K562 (cell line): Measurements from ENCODE around the gene SETSIP. TPM values are rescaled to one million over a fixed set of nuclear protein-coding genes. Genes with fewer than 3 reads are reported as not detected.
"Not testable (repeated sequence)": the region's sequence is repeated elsewhere in the genome, so short reads cannot be mapped to it uniquely, and the experiment has no call there.

ENCODE experiments used
- ATAC-seq: fragments of 200-7000 bp; cut with Tn5 transposase; 3 replicates; pipeline ENCODE4 v1.9.1; 2020; ENCODE audit warnings: moderate library complexity
- BruUV-seq: library from RNA; stranded (reverse); fragments of 400-500 nt; replicated peaks from 2 replicates; lab custom pipeline; 2021; lab: Mats Ljungman, UMichigan
- CTCF ChIA-PET: fragments of 300-600 bp; formaldehyde crosslinking; extraction: SDS; loops from one replicate; lab custom pipeline; 2021; ENCODE audit warnings: low intra/inter-chr PET ratio; lab: Yijun Ruan, JAX
- POLR2A ChIA-PET: fragments of 300-600, 350-650 bp; sonication (Branson Sonifier 250); formaldehyde crosslinking; extraction: SDS; loops from one replicate; lab custom pipeline; 2021; ENCODE audit warnings: antibody characterized with exemption, inconsistent platforms; lab: Yijun Ruan, JAX
- DNase-seq, 4 experiments: peaks; one replicate each; pipeline versions ENCODE4 v3.0.0 to v3.0.0-alpha.2; 2011 to 2018; ENCODE audit warnings: low spot score in 3 of 4, mixed read lengths in 3 of 4; ENCODE audit errors: extremely low read depth in 1 of 4
- FAIRE-seq: peaks from 2 replicates; lab custom pipeline; 2011; peaks lifted over from hg19 to GRCh38; lab: Jason Lieb, UNC
- H2AFZ ChIP-seq: 2 replicates; pipeline ENCODE4 v1.6.0; 2011; ENCODE audit warnings: low read depth, low read length, control low read depth, inconsistent platforms
- H3K27ac ChIP-seq: fragments of 200-600 bp; 3 replicates; pipeline ENCODE4 v1.8.0; 2011; ENCODE audit warnings: low read depth, mild to moderate bottlenecking, control low read depth, inconsistent platforms, low read length, moderate library complexity, mixed read lengths; ENCODE audit errors: extremely low read depth
- H3K27me3 ChIP-seq, 2 experiments: fragments of 300-600 bp in 1 of 2; 2 replicates in 1 of 2; 3 replicates in 1 of 2; pipeline versions ENCODE4 v1.6.0 to v1.8.0; 2011; ENCODE audit warnings: inconsistent platforms in 2 of 2, low read length in 2 of 2, mild to moderate bottlenecking in 1 of 2, mixed read lengths in 1 of 2, moderate library complexity in 1 of 2; ENCODE audit not compliant: control insufficient read depth in 2 of 2, insufficient read depth in 2 of 2
- H3K36me3 ChIP-seq: fragments of 300-600 bp; 3 replicates; pipeline ENCODE4 v1.8.0; 2011; ENCODE audit warnings: mild to moderate bottlenecking, low read length, inconsistent platforms; ENCODE audit not compliant: control insufficient read depth, insufficient read depth
- H3K4me1 ChIP-seq, 2 experiments: fragments of 200-600 bp in 1 of 2; replicated peaks in 1 of 2; 2 replicates in 1 of 2; 3 replicates in 1 of 2; pipeline versions ENCODE4 v1.5.1 to v1.8.0; 2011; ENCODE audit warnings: inconsistent platforms in 2 of 2, low read length in 2 of 2, mild to moderate bottlenecking in 1 of 2, mixed read lengths in 1 of 2, moderate library complexity in 1 of 2; ENCODE audit not compliant: control insufficient read depth in 2 of 2, insufficient read depth in 2 of 2
- H3K4me2 ChIP-seq: 2 replicates; pipeline ENCODE4 v1.6.1; 2011; ENCODE audit warnings: low read length, control low read depth, inconsistent platforms, mixed read lengths; ENCODE audit not compliant: insufficient read depth
- H3K4me3 ChIP-seq: fragments of 200-600 bp; sonication (generic), shearing (Covaris generic); 2 replicates; pipeline ENCODE4 v1.5.1; 2016; ENCODE audit warnings: control low read depth, inconsistent platforms
- H3K79me2 ChIP-seq: fragments of 200-600 bp; 3 replicates; pipeline ENCODE4 v1.8.0; 2011; ENCODE audit warnings: low read length, inconsistent platforms; ENCODE audit not compliant: control insufficient read depth, insufficient read depth
- H3K9ac ChIP-seq, 2 experiments: 2 replicates each; pipeline versions ENCODE4 v1.6.0 to v1.6.1; 2011; ENCODE audit warnings: low read depth in 2 of 2, low read length in 2 of 2, control low read depth in 1 of 2, inconsistent platforms in 1 of 2, mild to moderate bottlenecking in 1 of 2, mixed read lengths in 1 of 2; ENCODE audit not compliant: insufficient read depth in 1 of 2
- H3K9me1 ChIP-seq: one replicate; pipeline ENCODE4 v1.6.0; 2011; ENCODE audit warnings: inconsistent platforms, mild to moderate bottlenecking, low read length, moderate library complexity; ENCODE audit not compliant: control insufficient read depth, insufficient read depth
- H3K9me3 ChIP-seq: replicated peaks from 2 replicates; pipeline ENCODE4 v1.5.1; 2011; ENCODE audit warnings: low read depth, low read length, inconsistent platforms; ENCODE audit not compliant: control insufficient read depth, insufficient read depth
- H4K20me1 ChIP-seq: replicated peaks from 2 replicates; pipeline ENCODE4 v1.6.1; 2011; ENCODE audit warnings: low read length, inconsistent platforms, mixed read lengths; ENCODE audit not compliant: control insufficient read depth, insufficient read depth
- WGBS: fragments of 100-300 bp; shearing (Covaris generic); methylation state at CpG from one replicate; pipeline ENCODE4 v1.1.6; 2016; ENCODE audit warnings: low coverage, mixed read lengths; ENCODE audit not compliant: insufficient coverage; ENCODE audit errors: missing lambda C conversion rate; 5-methylcytosine and 5-hydroxymethylcytosine counted together
- in situ Hi-C: fragments of 300-500 bp; cut with MboI; formaldehyde crosslinking; loops from 4 replicates; pipeline ENCODE4 v1.15.0; 2018; ENCODE audit warnings: inconsistent platforms, mixed read lengths
- intact Hi-C: fragments of 100-400 bp; cut with micrococcal nuclease; formaldehyde crosslinking; loops from 2 replicates; pipeline ENCODE4 v1.14.2; 2022
- polyA plus RNA-seq, 8 experiments: library from polyadenylated mRNA; depleted of rRNA in 4 of 8; stranded (reverse) in 5 of 8; unstranded in 3 of 8; fragments of >200 nt; fragmentation: Nextera tagmentation in 2 of 8; fragmentation: Illumina TruSeq in 1 of 8; extraction: Ambion mirVana in 2 of 8; extraction: Trizol in 1 of 8; gene quantifications; 2 replicates each; pipeline versions ENCODE4 v1.2.1 to v1.2.3, GENCODE V29; 2011 to 2014; ENCODE audit warnings: inconsistent platforms in 1 of 8, missing spikeins in 1 of 8
- total RNA-seq, 7 experiments: library from RNA; depleted of rRNA in 6 of 7; stranded (reverse); fragments of >200 nt in 6 of 7; fragmentation: Illumina TruSeq in 2 of 7; extraction: Trizol in 2 of 7; gene quantifications; 2 replicates each; pipeline versions ENCODE4 v1.2.1 to v1.2.3, GENCODE V29; 2011 to 2021; ENCODE audit warnings: low replicate concordance in 1 of 7

Gene SETSIP
- total and polyA plus RNA-seq, 9 of the 15 experiments (the other 6 are each of a cell fraction or from before 2014, with no cell fraction given) = 0.22 to 0.43 TPM; not detected in 7

DNA sequence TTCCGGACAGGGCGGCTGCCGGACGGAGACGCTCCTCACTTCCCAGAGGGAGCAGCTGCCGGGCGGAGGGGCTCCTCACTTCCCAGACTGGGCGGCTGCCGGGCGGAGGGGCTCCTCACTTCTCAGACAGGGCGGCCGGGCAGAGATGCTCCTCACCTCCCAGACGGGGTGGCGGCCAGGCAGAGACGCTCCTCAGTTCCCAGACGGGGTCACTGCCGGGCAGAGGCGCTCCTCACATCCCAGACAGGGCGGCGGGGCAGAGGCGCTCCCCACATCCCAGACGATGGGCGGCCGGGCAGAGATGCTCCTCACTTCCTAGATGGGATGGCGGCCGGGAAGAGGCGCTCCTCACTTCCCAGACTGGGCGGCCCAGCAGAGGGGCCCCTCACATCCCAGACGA, 49.2 kb downstream of the SETSIP start:
- POLR2A ChIA-PET = not testable (repeated sequence)

More for the DNA sequence above, 49.2 kb downstream of the SETSIP start:
- H3K27ac ChIP-seq, H3K9me1 ChIP-seq, in situ Hi-C loops, H3K9me3 ChIP-seq, CTCF ChIA-PET, H3K4me3 ChIP-seq, FAIRE-seq, H3K36me3 ChIP-seq, H2AFZ ChIP-seq, H3K79me2 ChIP-seq, H3K4me1 ChIP-seq, H3K4me2 ChIP-seq, H4K20me1 ChIP-seq, ATAC-seq, intact Hi-C loops, BruUV-seq, DNase-seq, H3K9ac ChIP-seq: not testable (repeated sequence)
- WGBS = 13% methylated on average over 14 of the region's 29 CpGs
- H3K27me3 ChIP-seq = peaks cover 10 to 25% of the 10 kb centered on the region in 2 experiments; a peak in 4 of 5 replicates

Other genes with a start within 250 kb of the SETSIP start
- 13.8 and 14.1 TPM in 2 replicates for gene TGFBR3, start 189.3 kb downstream of the SETSIP start, total RNA-seq (2014; rRNA removed)
- gene TGFBR3, start 189.3 kb downstream of the SETSIP start, total RNA-seq (2014; rRNA removed; fragmentation: Illumina TruSeq; extraction: Trizol) = 15.1 and 15.6 TPM in 2 replicates
- gene TGFBR3, start 189.3 kb downstream of the SETSIP start, total RNA-seq (2015; rRNA removed; fragmentation: Illumina TruSeq; extraction: Trizol) = 15.3 and 16.4 TPM in 2 replicates
- gene TGFBR3, start 189.3 kb downstream of the SETSIP start, total RNA-seq (2021) = 18.6 and 19.9 TPM in 2 replicates
- 14.8 and 16.9 TPM in 2 replicates for gene TGFBR3, start 189.3 kb downstream of the SETSIP start, polyA plus RNA-seq (2011; rRNA removed)
- 22.9 and 32.4 TPM in 2 replicates for gene TGFBR3, start 189.3 kb downstream of the SETSIP start, polyA plus RNA-seq (2014; fragmentation: Illumina TruSeq; extraction: Trizol)
- 1 to 10 TPM; 3.6 to 4.3 TPM for gene TGFBR3, start 189.3 kb downstream of the SETSIP start, polyA plus RNA-seq (2014; fragmentation: Nextera tagmentation; extraction: Ambion mirVana)
- 7.5 and 9.1 TPM in 2 replicates for gene TGFBR3, start 189.3 kb downstream of the SETSIP start, polyA plus RNA-seq (2014; rRNA removed)
- gene BRDT, start 126.0 kb downstream of the SETSIP start, total RNA-seq (2014; rRNA removed) = not detected in 2 replicates
- not detected in 2 replicates for gene BRDT, start 126.0 kb downstream of the SETSIP start, total RNA-seq (2014; rRNA removed; fragmentation: Illumina TruSeq; extraction: Trizol)
- not detected in 2 replicates for gene BRDT, start 126.0 kb downstream of the SETSIP start, total RNA-seq (2015; rRNA removed; fragmentation: Illumina TruSeq; extraction: Trizol)
- gene BRDT, start 126.0 kb downstream of the SETSIP start, total RNA-seq (2021) = not detected in 2 replicates
- not detected in 2 replicates for gene BRDT, start 126.0 kb downstream of the SETSIP start, polyA plus RNA-seq (2011; rRNA removed)
- not detected in 2 replicates for gene BRDT, start 126.0 kb downstream of the SETSIP start, polyA plus RNA-seq (2014; fragmentation: Illumina TruSeq; extraction: Trizol)
- under 1 TPM in 1 of 2 experiments, not detected in 1; 0.01 TPM for gene BRDT, start 126.0 kb downstream of the SETSIP start, polyA plus RNA-seq (2014; fragmentation: Nextera tagmentation; extraction: Ambion mirVana)
- not detected in 2 replicates for gene BRDT, start 126.0 kb downstream of the SETSIP start, polyA plus RNA-seq (2014; rRNA removed)
- gene EPHX4, start 45.4 kb downstream of the SETSIP start, total RNA-seq (2014; rRNA removed) = not detected in 2 replicates
- not detected in 2 replicates for gene EPHX4, start 45.4 kb downstream of the SETSIP start, total RNA-seq (2014; rRNA removed; fragmentation: Illumina TruSeq; extraction: Trizol)
- gene EPHX4, start 45.4 kb downstream of the SETSIP start, total RNA-seq (2015; rRNA removed; fragmentation: Illumina TruSeq; extraction: Trizol) = not detected in 2 replicates
- not detected in 2 replicates for gene EPHX4, start 45.4 kb downstream of the SETSIP start, total RNA-seq (2021)
- not detected in 2 replicates for gene EPHX4, start 45.4 kb downstream of the SETSIP start, polyA plus RNA-seq (2011; rRNA removed)
- gene EPHX4, start 45.4 kb downstream of the SETSIP start, polyA plus RNA-seq (2014; fragmentation: Illumina TruSeq; extraction: Trizol) = not detected in 2 replicates
- gene EPHX4, start 45.4 kb downstream of the SETSIP start, polyA plus RNA-seq (2014; fragmentation: Nextera tagmentation; extraction: Ambion mirVana) = not detected
- gene EPHX4, start 45.4 kb downstream of the SETSIP start, polyA plus RNA-seq (2014; rRNA removed) = not detected in 2 replicates
- 1.0 and 1.5 TPM in 2 replicates for gene BTBD8, start 4.9 kb upstream of the SETSIP start, total RNA-seq (2014; rRNA removed)
- 2.3 and 2.6 TPM in 2 replicates for gene BTBD8, start 4.9 kb upstream of the SETSIP start, total RNA-seq (2014; rRNA removed; fragmentation: Illumina TruSeq; extraction: Trizol)
- gene BTBD8, start 4.9 kb upstream of the SETSIP start, total RNA-seq (2015; rRNA removed; fragmentation: Illumina TruSeq; extraction: Trizol) = 1.5 and 1.7 TPM in 2 replicates
- 1.2 and 1.5 TPM in 2 replicates for gene BTBD8, start 4.9 kb upstream of the SETSIP start, total RNA-seq (2021)
- gene BTBD8, start 4.9 kb upstream of the SETSIP start, polyA plus RNA-seq (2011; rRNA removed) = 0.54 and 1.3 TPM in 2 replicates
- gene BTBD8, start 4.9 kb upstream of the SETSIP start, polyA plus RNA-seq (2014; fragmentation: Illumina TruSeq; extraction: Trizol) = 1.0 and 1.1 TPM in 2 replicates
- gene BTBD8, start 4.9 kb upstream of the SETSIP start, polyA plus RNA-seq (2014; fragmentation: Nextera tagmentation; extraction: Ambion mirVana) = under 1 TPM; 0.46 to 0.53 TPM
- gene BTBD8, start 4.9 kb upstream of the SETSIP start, polyA plus RNA-seq (2014; rRNA removed) = 0.54 and 0.84 TPM in 2 replicates
- gene C1orf146, start 142.5 kb upstream of the SETSIP start, total RNA-seq (2014; rRNA removed) = not detected in 2 replicates
- gene C1orf146, start 142.5 kb upstream of the SETSIP start, total RNA-seq (2014; rRNA removed; fragmentation: Illumina TruSeq; extraction: Trizol) = not detected in 2 replicates
- not detected in 2 replicates for gene C1orf146, start 142.5 kb upstream of the SETSIP start, total RNA-seq (2015; rRNA removed; fragmentation: Illumina TruSeq; extraction: Trizol)
- not detected in 2 replicates for gene C1orf146, start 142.5 kb upstream of the SETSIP start, total RNA-seq (2021)
- not detected in 2 replicates for gene C1orf146, start 142.5 kb upstream of the SETSIP start, polyA plus RNA-seq (2011; rRNA removed)
- gene C1orf146, start 142.5 kb upstream of the SETSIP start, polyA plus RNA-seq (2014; fragmentation: Illumina TruSeq; extraction: Trizol) = not detected in 2 replicates
- gene C1orf146, start 142.5 kb upstream of the SETSIP start, polyA plus RNA-seq (2014; fragmentation: Nextera tagmentation; extraction: Ambion mirVana) = under 1 TPM in 1 of 2 experiments, not detected in 1; 0.10 TPM
- gene C1orf146, start 142.5 kb upstream of the SETSIP start, polyA plus RNA-seq (2014; rRNA removed) = not detected in 2 replicates
- 13.0 and 13.4 TPM in 2 replicates for gene GLMN, start 223.6 kb upstream of the SETSIP start, total RNA-seq (2014; rRNA removed)
- gene GLMN, start 223.6 kb upstream of the SETSIP start, total RNA-seq (2014; rRNA removed; fragmentation: Illumina TruSeq; extraction: Trizol) = 24.8 and 25.9 TPM in 2 replicates
- 21.2 and 22.8 TPM in 2 replicates for gene GLMN, start 223.6 kb upstream of the SETSIP start, total RNA-seq (2015; rRNA removed; fragmentation: Illumina TruSeq; extraction: Trizol)
- 13.9 and 14.6 TPM in 2 replicates for gene GLMN, start 223.6 kb upstream of the SETSIP start, total RNA-seq (2021)
- gene GLMN, start 223.6 kb upstream of the SETSIP start, polyA plus RNA-seq (2011; rRNA removed) = 13.6 and 19.8 TPM in 2 replicates
- 15.8 and 19.0 TPM in 2 replicates for gene GLMN, start 223.6 kb upstream of the SETSIP start, polyA plus RNA-seq (2014; fragmentation: Illumina TruSeq; extraction: Trizol)
- 10 to 100 TPM; 18.9 to 22.6 TPM for gene GLMN, start 223.6 kb upstream of the SETSIP start, polyA plus RNA-seq (2014; fragmentation: Nextera tagmentation; extraction: Ambion mirVana)
- 16.3 and 18.9 TPM in 2 replicates for gene GLMN, start 223.6 kb upstream of the SETSIP start, polyA plus RNA-seq (2014; rRNA removed)
- gene RPAP2, start 223.6 kb upstream of the SETSIP start, total RNA-seq (2014; rRNA removed) = 6.2 and 9.6 TPM in 2 replicates
- gene RPAP2, start 223.6 kb upstream of the SETSIP start, total RNA-seq (2014; rRNA removed; fragmentation: Illumina TruSeq; extraction: Trizol) = 37.2 and 43.4 TPM in 2 replicates
- gene RPAP2, start 223.6 kb upstream of the SETSIP start, total RNA-seq (2015; rRNA removed; fragmentation: Illumina TruSeq; extraction: Trizol) = 26.1 and 28.7 TPM in 2 replicates
- 26.1 and 27.4 TPM in 2 replicates for gene RPAP2, start 223.6 kb upstream of the SETSIP start, total RNA-seq (2021)
- gene RPAP2, start 223.6 kb upstream of the SETSIP start, polyA plus RNA-seq (2011; rRNA removed) = 22.1 and 26.8 TPM in 2 replicates
- 29.8 and 36.4 TPM in 2 replicates for gene RPAP2, start 223.6 kb upstream of the SETSIP start, polyA plus RNA-seq (2014; fragmentation: Illumina TruSeq; extraction: Trizol)
- 10 to 100 TPM; 30.6 to 41.7 TPM for gene RPAP2, start 223.6 kb upstream of the SETSIP start, polyA plus RNA-seq (2014; fragmentation: Nextera tagmentation; extraction: Ambion mirVana)
- gene RPAP2, start 223.6 kb upstream of the SETSIP start, polyA plus RNA-seq (2014; rRNA removed) = 16.0 and 16.9 TPM in 2 replicates